Heart left ventricle (tissue), 16 donors: ENCODE results near the gene EIF2AK3. TPM values are rescaled to one million over a fixed set of nuclear protein-coding genes. Genes with fewer than 3 reads are reported as not detected.

Experiments used
- ATAC-seq, 4 donors: fragments of 200-7000 bp; cut with Tn5 transposase; one replicate each; pipeline ENCODE4 v1.9.1; 2020 to 2022; ENCODE audit warnings: moderate library complexity in 4 of 4, mild to moderate bottlenecking in 3 of 4, moderate number of reproducible peaks in 1 of 4
- DNase-seq, 5 donors: peaks; one replicate each; pipeline ENCODE4 v3.0.0-alpha.2; 2020
- H3K27ac ChIP-seq, 12 donors: fragments of 200-600 bp; sonication (generic) in 4 of 12; one replicate each; pipeline versions ENCODE4 v1.5.0 to v1.8.0; 2016 to 2022; ENCODE audit warnings: mild to moderate bottlenecking in 2 of 12
- H3K27me3 ChIP-seq, 9 donors: fragments of 200-600 bp; sonication (generic) in 2 of 9; one replicate each; pipeline versions ENCODE4 v1.5.1 to v1.8.0; 2016 to 2022; ENCODE audit warnings: mild to moderate bottlenecking in 3 of 9
- H3K36me3 ChIP-seq, 9 donors: fragments of 200-600 bp; sonication (generic) in 2 of 9; one replicate each; pipeline versions ENCODE4 v1.5.0 to v1.8.0; 2018 to 2022; ENCODE audit warnings: mild to moderate bottlenecking in 2 of 9
- H3K4me1 ChIP-seq, 12 donors: fragments of 200-600 bp; sonication (generic) in 4 of 12; one replicate each; pipeline versions ENCODE4 v1.5.0 to v1.8.0; 2016 to 2022; ENCODE audit warnings: mild to moderate bottlenecking in 3 of 12
- H3K4me3 ChIP-seq, 12 donors: fragments of 200-600 bp; sonication (generic) in 4 of 12; one replicate each; pipeline versions ENCODE4 v1.5.0 to v1.8.0; 2017 to 2022; ENCODE audit warnings: mild to moderate bottlenecking in 9 of 12, moderate library complexity in 4 of 12
- H3K9me3 ChIP-seq, 12 donors: fragments of 200-600 bp; sonication (generic) in 4 of 12; one replicate each; pipeline versions ENCODE4 v1.5.0 to v1.8.0; 2016 to 2022; ENCODE audit warnings: mild to moderate bottlenecking in 1 of 12
- CTCF ChIP-seq, 12 donors: fragments of 200-600 bp; sonication (generic) in 4 of 12; IDR thresholded peaks; one replicate each; pipeline versions ENCODE4 v1.5.0 to v1.8.0; 2018 to 2022; ENCODE audit warnings: antibody characterized with exemption in 12 of 12, mild to moderate bottlenecking in 5 of 12
- POLR2A ChIP-seq, 2 donors: fragments of 450-650 bp; IDR thresholded peaks; one replicate each; pipeline ENCODE4 v1.6.1; 2017; ENCODE audit warnings: antibody characterized with exemption in 2 of 2, mild to moderate bottlenecking in 2 of 2, moderate library complexity in 2 of 2
- WGBS, 4 donors: extraction: QIAGEN DNeasy Blood & Tissue Kit in 2 of 4; methylation state at CpG; one replicate each; pipeline versions ENCODE4 v1.1.5 to v1.1.7; 2013 to 2018; 5-methylcytosine and 5-hydroxymethylcytosine counted together
- intact Hi-C, 10 donors: fragments of 100-400 bp; cut with DNase I; formaldehyde crosslinking; loops; one replicate each; pipeline versions ENCODE4 v1.11.1 to v1.14.2; 2022
- polyA plus RNA-seq, 2 donors: library from polyadenylated mRNA; stranded (reverse); fragments of 200-250 nt; gene quantifications; one replicate each; pipeline ENCODE4 v1.2.3, GENCODE V29; 2013
- total RNA-seq, 9 donors: library from RNA; depleted of rRNA in 2 of 9; stranded (reverse); fragments of >200 nt in 2 of 9; fragmentation: NEBNext Ultra II Directional in 3 of 9; extraction: Animal tissue kit (Norgen Biotek cat#: 25700) in 3 of 9; gene quantifications; one replicate each; pipeline versions ENCODE4 v1.1.0 to v1.2.4, GENCODE V29; 2016 to 2023
- donor health status: ischemic (EF 13 %, LVEDD 7.1; RV severe dilation, severe dysfunction).
- donor health status: healthy with polysubstance abuse.
- donor health status: DM: no; HTN: yes; CAD: no.
- donor health status: DM: no; HTN: no; CAD: no.
- donor health status: ischemic (EF 25% LVEDD 6.9; RV normal size, moderate dysfunction).
- donor health status: ischemic (EF 25% LVEDD 5.7; RV mildly dilated, moderate dysfunction).
- donor health status: healthy.
- donor health status: DM: yes; HTN: yes; CAD: no.
- donor health status: ischemic (EF 35%, LVEDD 5.7; RV mildly dilated, moderate dysfunction).
- donor health status: nonischemic (EF 11% LVEDD 7.7; RV severe dilation, severe dysfunction).
- donor health status: DM: yes; HTN: yes; CAD: no.
- donor health status: PGD.
- donor health status: ischemic (EF 29% LVEDD 5.4; RV normal size, mild dysfunction).
- donor health status: nonischemic (EF 23%, LVEDD 6.1; RV moderate dilation, normal function).

Gene EIF2AK3
- total and polyA plus RNA-seq, 11 donors, result 2.7 to 29.9 (median 10.9) TPM

- no peak for DNase-seq
- Histone ChIP-seq H3K27me3 (no peaks in the 10 kb centered on the region), H3K4me3 (no peak overlapping the region), H3K9me3 (no peaks in the 10 kb centered on the region), H3K27ac (no peak overlapping the region), H3K36me3 (peaks cover 0 to 29% (median 16%) of the 10 kb centered on the region in 9 donors), H3K4me1 (peaks cover 0 to 35% (median 18%) of the 10 kb centered on the region in 12 donors)
- intact Hi-C loops, result no loop called here
- ATAC-seq, result no peak
- TF ChIP-seq POLR2A (IDR thresholded peaks at IDR 0.05) (no peak), CTCF (IDR thresholded peaks at IDR 0.05) (no peak)
- WGBS, 4 donors, result 82 to 90% (median 88%) methylated on average over 3 of the region's 3 CpGs
These were observed 11.4 kb downstream of the EIF2AK3 start for GRCh38 chr2:88615822-88616221.

GRCh38 chr2:88614497-88615157 is 12.6 kb downstream of the EIF2AK3 start:
- no peak for TF ChIP-seq CTCF (IDR thresholded peaks at IDR 0.05)
- no peak for TF ChIP-seq POLR2A (IDR thresholded peaks at IDR 0.05)
- ATAC-seq, result peak in 1 of 4 donors; percentile 11
- WGBS, 4 donors, result 91 to 98% (median 95%) methylated on average over 3 of the region's 3 CpGs

GRCh38 chr2:88613921-88614320 is 13.3 kb downstream of the EIF2AK3 start:
- intact Hi-C loops, result no loop called here
- H3K36me3 ChIP-seq, result peaks cover 0 to 36% (median 18%) of the 10 kb centered on the region in 9 donors
- H3K27ac ChIP-seq, result peak overlapping the region in 3 of 12 donors; percentile 7 to 58 (median 14)
- H3K4me3 ChIP-seq, result no peak overlapping the region
- peaks cover 0 to 30% (median 14%) of the 10 kb centered on the region in 12 donors for H3K4me1 ChIP-seq
- H3K9me3 ChIP-seq, result no peaks in the 10 kb centered on the region
- no peaks in the 10 kb centered on the region for H3K27me3 ChIP-seq
- 67 to 71% (median 71%) methylated on average over 4 of the region's 4 CpGs for WGBS, 4 donors
- ATAC-seq, result peak in 3 of 4 donors; percentile 24 to 71 (median 65)
- DNase-seq, result no peak
- TF ChIP-seq POLR2A (IDR thresholded peaks at IDR 0.05), result no peak
- no peak for TF ChIP-seq CTCF (IDR thresholded peaks at IDR 0.05)

More at GRCh38 chr2:88614497-88615157, 12.6 kb downstream of the EIF2AK3 start:
- DNase-seq, result no peak
- Histone ChIP-seq H3K27me3 (no peaks in the 10 kb centered on the region), H3K36me3 (peaks cover 0 to 32% (median 18%) of the 10 kb centered on the region in 9 donors), H3K9me3 (no peaks in the 10 kb centered on the region), H3K4me3 (no peak overlapping the region), H3K27ac (peak overlapping the region in 2 of 12 donors; percentile 7 to 58), H3K4me1 (peaks cover 0 to 30% (median 14%) of the 10 kb centered on the region in 12 donors)
- intact Hi-C loops, result no loop called here

- Histone ChIP-seq H3K4me3 (no peak overlapping the region), H3K4me1 (peaks cover 0 to 20% (median 9%) of the 10 kb centered on the region in 12 donors), H3K36me3 (peaks cover 0 to 34% (median 14%) of the 10 kb centered on the region in 9 donors), H3K27ac (peak overlapping the region in 1 of 12 donors; percentile 0), H3K9me3 (no peaks in the 10 kb centered on the region), H3K27me3 (no peaks in the 10 kb centered on the region)
- TF ChIP-seq CTCF (IDR thresholded peaks at IDR 0.05), result no peak
- no peak for TF ChIP-seq POLR2A (IDR thresholded peaks at IDR 0.05)
- ATAC-seq (no peak), DNase-seq (no peak)
- intact Hi-C loops, result no loop called here
- 85 to 94% (median 89%) methylated on average over 3 of the region's 3 CpGs for WGBS, 4 donors
These were observed 19.1 kb downstream of the EIF2AK3 start for GRCh38 chr2:88608184-88608583.
